ENCODE results near the gene FLRT1. TPM values are rescaled to one million over a fixed set of nuclear protein-coding genes. Genes with fewer than 3 reads are reported as not detected.

Gene FLRT1
- total RNA-seq, 4 donors from 2014 or later, result 1.1 to 4.7 (median 3.6) TPM

- TF ChIP-seq CTCF (IDR thresholded peaks at IDR 0.05) (no peak), POLR2A (IDR thresholded peaks at IDR 0.05) (no peak), EP300 (IDR thresholded peaks at IDR 0.05) (no peak), POLR2AphosphoS5 (IDR thresholded peaks at IDR 0.05) (no peak)
- ATAC-seq, result no peak
- H3K27ac ChIP-seq, result peak overlapping the region in 3 of 4 donors; percentile 36 to 66 (median 47)
- no CpG with 5 or more reads among the region's 15 CpGs for WGBS, 2 donors (ENCODE audit: low coverage in 1 of 2)
- no peaks in the 10 kb centered on the region for H3K36me3 ChIP-seq
- H3K4me1 ChIP-seq, result peaks cover 0 to 44% (median 2%) of the 10 kb centered on the region in 3 donors
- no peaks in the 10 kb centered on the region for H3K9me3 ChIP-seq
- peaks cover 3% of the 10 kb centered on the region for H3K27me3 ChIP-seq
- no peak overlapping the region for H3K4me3 ChIP-seq
These were observed 20.6 kb downstream of the FLRT1 start for GRCh38 chr11:64056213-64056785.

- TF ChIP-seq POLR2A (IDR thresholded peaks at IDR 0.05) (no peak), CTCF (IDR thresholded peaks at IDR 0.05) (no peak), POLR2AphosphoS5 (IDR thresholded peaks at IDR 0.05) (no peak), EP300 (IDR thresholded peaks at IDR 0.05) (no peak)
- no peaks in the 10 kb centered on the region for H3K36me3 ChIP-seq
- peak overlapping the region in 3 of 4 donors; percentile 36 to 66 (median 47) for H3K27ac ChIP-seq
- H3K9me3 ChIP-seq, result no peaks in the 10 kb centered on the region
- H3K4me1 ChIP-seq, result peaks cover 0 to 48% (median 3%) of the 10 kb centered on the region in 3 donors
- H3K4me3 ChIP-seq, result no peak overlapping the region
- WGBS, 2 donors (ENCODE audit: low coverage in 1 of 2), result no CpG with 5 or more reads among the region's 13 CpGs
- peaks cover 4% of the 10 kb centered on the region for H3K27me3 ChIP-seq
- ATAC-seq, result no peak
These were observed 21.1 kb downstream of the FLRT1 start for GRCh38 chr11:64056861-64057260.

- 60% methylated on average over 1 of the region's 10 CpGs; no CpG with 5 or more reads in 1 of the 2 donors for WGBS, 2 donors (ENCODE audit: low coverage in 1 of 2)
- H3K4me3 ChIP-seq, result no peak overlapping the region
- TF ChIP-seq EP300 (IDR thresholded peaks at IDR 0.05) (no peak), CTCF (IDR thresholded peaks at IDR 0.05) (no peak), POLR2AphosphoS5 (IDR thresholded peaks at IDR 0.05) (no peak), POLR2A (IDR thresholded peaks at IDR 0.05) (no peak)
- no peak for ATAC-seq
- H3K27ac ChIP-seq, result peak overlapping the region in 1 of 4 donors; percentile 1
- H3K27me3 ChIP-seq, result peaks cover 13% of the 10 kb centered on the region
- H3K9me3 ChIP-seq, result no peaks in the 10 kb centered on the region
- H3K4me1 ChIP-seq, result peaks cover 0 to 48% (median 3%) of the 10 kb centered on the region in 3 donors
- no peaks in the 10 kb centered on the region for H3K36me3 ChIP-seq
These were observed 22.2 kb downstream of the FLRT1 start for GRCh38 chr11:64057890-64058289.

GRCh38 chr11:64058494-64058893 lies 22.8 kb downstream of the FLRT1 start:
- 86% methylated on average over 1 of the region's 17 CpGs; no CpG with 5 or more reads in 1 of the 2 donors for WGBS, 2 donors (ENCODE audit: low coverage in 1 of 2)
- Histone ChIP-seq H3K36me3 (no peaks in the 10 kb centered on the region), H3K27ac (peak overlapping the region in 1 of 4 donors; percentile 1), H3K9me3 (no peaks in the 10 kb centered on the region), H3K4me1 (peaks cover 0 to 48% (median 3%) of the 10 kb centered on the region in 3 donors), H3K4me3 (no peak overlapping the region), H3K27me3 (peaks cover 17% of the 10 kb centered on the region)
- TF ChIP-seq POLR2A (IDR thresholded peaks at IDR 0.05), result no peak
- no peak for TF ChIP-seq POLR2AphosphoS5 (IDR thresholded peaks at IDR 0.05)
- no peak for TF ChIP-seq EP300 (IDR thresholded peaks at IDR 0.05)
- TF ChIP-seq CTCF (IDR thresholded peaks at IDR 0.05), result no peak
- no peak for ATAC-seq

Measured in gastroesophageal sphincter (tissue), 4 donors.